GM06990 (cell line): ENCODE data around the gene ATL1.

ENCODE experiments used
- DNase-seq: peaks from one replicate; pipeline ENCODE4 v3.0.0-alpha.2; 2011; ENCODE audit not compliant: insufficient read length; ENCODE audit errors: extremely low read depth
- H3K27me3 ChIP-seq: replicated peaks from 2 replicates; pipeline ENCODE4 v1.6.0; 2011; ENCODE audit warnings: low read length; ENCODE audit not compliant: control insufficient read depth, insufficient read depth
- H3K36me3 ChIP-seq: 2 replicates; pipeline ENCODE4 v1.5.1; 2011; ENCODE audit warnings: low read length; ENCODE audit not compliant: control insufficient read depth, insufficient read depth
- H3K4me3 ChIP-seq: replicated peaks from 2 replicates; pipeline ENCODE4 v1.5.1; 2011; ENCODE audit warnings: low read depth, mild to moderate bottlenecking, control low read depth, low read length
- CTCF ChIP-seq: IDR thresholded peaks from 2 replicates; pipeline ENCODE4 v1.5.1; 2011; ENCODE audit warnings: low read length, control low read depth, mild to moderate bottlenecking, inconsistent platforms; ENCODE audit not compliant: insufficient read depth, poor library complexity, severe bottlenecking

The ATL1 gene

GRCh38 chr14:50578433-50578832, 18.5 kb downstream of the ATL1 start:
- TF ChIP-seq CTCF: no peak

GRCh38 chr14:50590464-50590863, 30.5 kb downstream of the ATL1 start:
- no peaks in the 10 kb centered on the region for H3K27me3 ChIP-seq
- DNase-seq: no peak
- H3K4me3 ChIP-seq: no peak overlapping the region
- H3K36me3 ChIP-seq: no peaks in the 10 kb centered on the region
- no peak for TF ChIP-seq CTCF

More at GRCh38 chr14:50578433-50578832, 18.5 kb downstream of the ATL1 start:
- DNase-seq: no peak
- Histone ChIP-seq H3K4me3 (no peak overlapping the region), H3K27me3 (no peaks in the 10 kb centered on the region; the same call in 1 of the 2 replicates), H3K36me3 (no peaks in the 10 kb centered on the region)

- DNase-seq: no peak
- no peak overlapping the region for H3K4me3 ChIP-seq
- no peaks in the 10 kb centered on the region for H3K36me3 ChIP-seq
- no peak for TF ChIP-seq CTCF
- H3K27me3 ChIP-seq: no peaks in the 10 kb centered on the region
Measured at GRCh38 chr14:50594577-50595316, 34.8 kb downstream of the ATL1 start.

GRCh38 chr14:50598765-50599164, 38.8 kb downstream of the ATL1 start:
- H3K4me3 ChIP-seq: no peak overlapping the region
- no peak for DNase-seq
- no peaks in the 10 kb centered on the region for H3K36me3 ChIP-seq
- H3K27me3 ChIP-seq: no peaks in the 10 kb centered on the region
- TF ChIP-seq CTCF: no peak

GRCh38 chr14:50599700-50600444, 39.9 kb downstream of the ATL1 start:
- Histone ChIP-seq H3K27me3 (no peaks in the 10 kb centered on the region), H3K4me3 (no peak overlapping the region), H3K36me3 (no peaks in the 10 kb centered on the region)
- TF ChIP-seq CTCF: peak; percentile 59
- peak; percentile 18 for DNase-seq
